SW 1271 (cell line): ENCODE results near the gene RAVER2.
"Not testable (repeated sequence)": the region's sequence is repeated elsewhere in the genome, so short reads cannot be mapped to it uniquely, and the experiment has no call there.

ENCODE experiments used
- DNase-seq, 2 experiments: peaks; one replicate each; lab custom pipeline; 2025; lab: John Stamatoyannopoulos, UW

The RAVER2 gene

DNA sequence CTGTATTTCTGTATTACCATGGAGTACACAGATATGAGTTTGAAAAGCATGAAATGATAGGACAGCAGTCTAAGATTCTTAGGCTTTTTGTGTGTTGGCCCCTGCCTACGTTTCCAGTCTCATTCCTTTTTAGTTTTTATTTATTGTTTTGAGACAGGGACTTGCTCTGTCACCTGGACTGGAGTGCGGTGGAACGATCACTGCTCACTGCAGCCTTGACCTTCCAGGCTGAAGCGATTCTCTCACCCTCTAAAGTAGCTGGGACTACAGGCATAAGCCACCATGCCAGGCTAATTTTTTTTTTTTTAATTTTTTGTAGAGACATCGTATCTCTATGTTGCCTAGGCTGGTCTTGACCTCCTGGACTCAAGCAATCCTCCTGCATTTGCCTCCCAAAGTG, 3.8 kb downstream of the RAVER2 start:
- no peak for DNase-seq

DNA sequence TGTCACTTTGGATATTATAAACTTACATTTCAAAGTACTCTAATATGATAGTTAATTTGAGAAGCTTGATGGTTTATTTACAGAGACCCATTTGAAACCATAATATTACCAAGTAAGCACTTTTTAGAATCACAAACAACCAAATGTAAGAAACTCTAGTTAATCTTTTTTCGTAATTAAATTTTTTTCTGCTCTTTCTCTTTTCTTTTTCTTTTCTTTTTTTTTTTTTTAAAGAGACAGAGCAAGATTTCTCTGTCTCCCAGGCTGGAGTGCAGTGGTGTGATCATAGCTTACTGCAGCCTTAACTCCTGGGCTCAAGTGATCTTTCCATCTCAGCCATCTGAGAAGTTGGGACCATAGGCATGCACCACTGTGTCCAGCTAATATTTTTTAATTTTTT, 5.2 kb downstream of the RAVER2 start:
- no peak for DNase-seq

DNA sequence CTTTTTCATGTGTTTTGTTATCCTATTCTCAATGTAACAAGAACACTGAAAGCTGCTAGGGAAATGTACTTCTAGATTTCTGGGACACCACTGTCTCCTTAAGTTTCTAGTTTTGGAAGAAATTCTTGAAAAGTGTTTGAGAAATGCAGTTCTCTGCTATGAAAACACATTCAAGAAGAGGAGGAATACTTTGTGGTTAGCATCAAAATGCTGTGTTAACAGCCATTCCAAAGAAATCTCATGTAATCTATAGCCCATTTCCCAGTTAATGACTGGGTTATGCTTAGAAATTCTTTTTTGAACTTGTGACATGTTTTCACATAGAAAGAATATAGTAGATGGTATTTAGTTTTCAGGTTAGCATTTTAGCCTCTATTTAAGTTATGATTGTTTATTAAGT, 6.0 kb downstream of the RAVER2 start:
- DNase-seq: no peak

DNA sequence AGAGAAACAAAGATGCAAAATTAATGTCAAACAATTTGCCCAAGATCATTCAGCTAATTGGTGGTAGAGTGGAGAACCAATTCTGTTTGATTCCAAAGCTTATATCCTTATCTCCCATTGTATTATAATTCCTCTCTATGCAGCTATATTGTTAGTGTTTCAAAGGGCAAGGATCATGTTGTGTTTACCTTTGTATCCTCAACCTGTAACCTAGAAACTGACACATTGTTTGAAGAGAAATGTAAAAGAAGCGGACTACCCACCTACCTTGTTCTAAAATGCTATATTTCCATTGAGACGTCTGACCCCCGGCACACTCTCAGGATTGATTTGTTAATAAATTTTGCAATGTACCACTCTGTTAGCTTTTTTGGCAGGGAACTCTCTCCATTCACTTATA, 9.3 kb downstream of the RAVER2 start:
- no peak for DNase-seq

DNA sequence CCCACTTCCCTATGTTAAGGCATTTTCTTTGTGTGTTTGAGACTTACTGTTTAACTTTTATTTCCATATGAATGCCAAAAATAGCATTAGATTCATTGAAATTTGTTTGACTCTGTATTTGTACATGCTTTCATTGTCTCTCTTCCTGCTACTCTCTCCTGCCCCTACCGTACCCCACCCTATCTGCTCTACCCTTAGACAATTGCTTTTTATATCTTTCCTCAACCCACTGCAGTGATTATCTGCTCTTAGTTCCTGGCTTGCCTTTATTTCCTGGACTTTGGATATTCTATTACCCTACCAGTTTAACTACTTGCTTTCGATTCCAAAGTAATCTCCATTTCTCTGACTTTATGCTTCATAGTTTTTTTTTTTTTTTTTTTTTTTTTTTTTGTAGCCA, 10.5 kb downstream of the RAVER2 start:
- DNase-seq: no peak

DNA sequence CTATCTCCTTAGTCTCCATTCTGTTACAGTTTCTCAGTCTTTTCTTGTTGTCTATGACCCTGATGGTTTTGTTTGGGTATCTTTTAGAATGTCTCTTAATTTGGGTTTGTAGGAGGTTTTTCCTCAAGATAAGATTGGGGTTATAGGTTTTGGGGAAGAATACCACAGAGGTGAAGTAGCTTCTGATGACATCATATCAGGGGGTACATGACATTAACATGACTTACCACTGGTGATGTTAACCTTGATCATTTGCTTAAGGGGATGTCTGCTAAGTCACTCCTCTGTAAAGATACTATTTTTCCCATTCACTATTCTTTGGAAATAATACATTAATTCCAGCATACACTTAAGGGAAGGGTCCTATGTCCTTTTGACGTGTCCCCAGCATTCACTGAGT, 11.9 kb downstream of the RAVER2 start:
- no peak for DNase-seq

DNA sequence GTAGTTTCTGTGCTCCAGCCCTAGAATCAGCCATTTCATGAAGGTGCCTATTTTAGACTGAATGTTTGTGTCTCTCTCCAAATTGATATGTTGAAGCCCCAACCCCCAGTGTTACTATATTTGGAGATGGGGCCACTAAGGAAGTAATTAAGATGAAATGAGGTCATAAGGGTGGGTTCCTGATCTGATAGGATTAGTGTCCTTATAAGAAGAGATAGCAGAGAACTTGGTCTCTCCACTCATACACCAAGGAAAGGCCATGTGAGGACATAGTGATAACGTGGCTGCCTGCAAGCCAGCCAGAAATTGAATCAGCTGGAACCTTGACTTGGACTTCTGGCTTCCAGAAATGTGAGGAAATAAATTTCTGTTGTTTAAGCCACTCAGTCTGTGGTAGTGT, 12.3 kb downstream of the RAVER2 start:
- DNase-seq: no peak

DNA sequence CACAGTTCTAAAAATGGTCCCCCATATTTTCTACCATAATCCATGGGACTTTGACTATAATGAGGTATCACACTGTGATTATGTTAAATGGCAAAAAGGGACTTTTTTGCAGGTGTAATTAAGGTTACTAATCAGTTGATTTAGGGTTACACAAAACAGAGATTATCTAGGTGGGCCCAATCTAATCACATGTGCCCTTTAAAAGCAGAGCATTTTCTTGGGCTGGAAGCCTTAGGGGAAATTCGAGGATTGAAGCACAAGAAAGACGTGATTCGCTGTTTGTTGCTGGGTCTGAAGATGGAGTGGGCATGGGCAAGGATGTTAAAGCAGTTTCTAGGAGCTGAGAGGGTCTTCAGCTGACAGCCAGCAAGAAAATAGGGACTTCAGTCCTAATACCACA, 13.4 kb downstream of the RAVER2 start:
- no peak for DNase-seq

DNA sequence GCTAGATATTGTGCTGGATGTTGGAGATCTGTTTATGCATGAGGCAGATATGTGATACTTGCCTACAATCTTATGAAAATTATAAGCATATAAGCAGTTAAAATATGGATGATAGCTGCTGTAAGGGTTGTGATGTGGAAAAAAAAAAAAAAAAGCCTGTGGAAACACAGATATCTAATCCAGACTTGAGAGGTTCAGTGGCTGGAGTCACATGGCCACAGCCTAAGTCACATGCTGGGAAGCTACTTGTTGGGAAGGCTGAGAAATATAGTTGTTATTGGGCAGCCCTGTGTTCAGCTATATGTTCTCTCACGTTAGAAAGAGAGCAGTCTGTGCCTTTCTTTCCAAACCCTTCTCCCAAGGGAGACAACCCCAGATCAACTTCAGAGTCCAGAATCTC, 15.1 kb downstream of the RAVER2 start:
- DNase-seq: no peak

DNA sequence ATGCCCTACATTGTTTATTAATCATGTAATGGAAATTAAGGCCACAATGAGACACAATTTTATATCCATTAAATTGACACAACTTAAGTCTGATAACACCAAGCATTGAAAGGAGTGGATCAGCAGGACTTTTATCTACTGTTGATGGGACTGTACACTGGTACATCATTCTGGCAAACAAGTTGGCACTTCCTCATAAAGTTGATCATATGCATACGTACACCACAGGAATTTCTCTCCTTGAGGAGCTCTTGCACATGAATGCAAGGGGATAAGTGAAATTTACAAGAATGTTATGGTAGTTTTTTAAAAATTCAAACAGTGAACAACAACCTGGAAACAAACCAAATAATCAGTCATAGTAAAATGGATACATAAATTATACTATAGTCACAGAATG, 20.1 kb downstream of the RAVER2 start:
- no peak for DNase-seq

DNA sequence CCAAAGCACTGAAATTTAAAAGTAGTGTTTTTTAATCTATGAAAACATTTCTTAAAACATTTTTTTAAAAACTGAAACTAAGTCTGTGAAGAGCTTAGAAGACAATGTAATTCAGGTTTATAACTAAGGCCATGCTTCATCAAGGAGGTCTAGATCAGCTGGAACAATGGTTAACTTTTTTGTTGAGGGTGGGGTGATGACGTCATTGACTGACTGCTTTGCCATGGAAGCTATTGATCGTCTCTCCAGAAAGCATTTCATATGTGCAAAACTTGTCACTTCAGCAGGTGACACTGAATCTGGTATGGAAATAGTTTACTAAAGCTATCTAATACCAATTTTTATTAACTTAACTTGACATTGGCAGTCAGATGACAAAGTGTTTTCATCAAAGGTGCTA, 21.0 kb downstream of the RAVER2 start:
- no peak for DNase-seq

DNA sequence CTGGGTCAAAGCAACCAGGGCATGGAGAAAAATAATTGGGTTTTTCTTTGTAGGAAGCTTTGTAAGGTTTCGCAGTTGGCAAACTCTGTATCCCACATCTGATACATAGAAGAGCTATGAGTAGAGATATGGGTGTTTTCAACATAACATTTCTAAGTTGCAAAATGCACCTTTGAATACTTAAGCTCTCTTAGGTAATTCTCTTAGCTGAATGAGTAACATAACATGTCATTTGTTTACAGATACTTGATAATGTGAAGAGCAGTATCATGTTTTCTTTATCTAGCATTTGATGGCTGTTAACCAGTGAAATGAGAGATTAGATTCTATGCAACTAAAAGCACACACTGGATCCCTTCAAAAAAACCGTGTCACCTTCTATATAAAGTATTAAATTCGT, 21.6 kb downstream of the RAVER2 start:
- DNase-seq: no peak

DNA sequence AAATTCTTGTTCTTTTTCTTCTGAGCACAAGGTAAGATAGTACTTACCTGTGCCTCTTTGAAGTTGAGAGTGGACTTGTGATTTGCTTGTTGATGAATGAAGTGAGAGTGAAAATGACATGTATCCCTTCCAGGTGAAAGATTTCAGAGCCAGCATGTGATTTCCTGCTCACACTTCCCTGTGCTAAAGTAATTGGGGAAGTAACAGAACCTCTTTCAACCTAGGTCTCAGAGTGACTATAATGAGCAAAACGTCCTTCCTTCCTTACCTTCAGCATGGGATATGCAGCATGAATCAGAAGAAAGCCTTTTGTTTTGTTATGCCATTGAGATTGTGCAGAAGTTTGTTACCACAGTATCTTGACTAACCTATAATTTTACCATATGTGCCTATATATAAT, 24.6 kb downstream of the RAVER2 start:
- DNase-seq: no peak

DNA sequence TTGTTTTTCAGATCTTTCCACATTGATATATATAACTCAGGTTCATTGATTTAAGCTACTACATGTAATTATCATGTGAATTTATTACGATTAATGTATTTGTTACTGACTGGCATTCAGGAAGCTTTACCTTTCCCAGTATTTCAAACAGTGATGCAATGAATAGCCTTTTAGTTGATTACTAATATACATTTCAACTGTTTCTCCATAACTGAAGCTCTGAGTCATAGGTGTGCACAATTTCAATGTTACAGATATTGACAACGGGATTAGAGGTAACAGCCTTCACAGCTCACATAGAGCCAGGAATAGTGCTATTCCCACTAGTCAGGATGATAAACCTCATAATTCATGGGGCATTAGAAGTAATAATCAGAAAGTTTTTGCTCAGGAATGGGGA, 25.1 kb downstream of the RAVER2 start:
- no peak for DNase-seq

DNA sequence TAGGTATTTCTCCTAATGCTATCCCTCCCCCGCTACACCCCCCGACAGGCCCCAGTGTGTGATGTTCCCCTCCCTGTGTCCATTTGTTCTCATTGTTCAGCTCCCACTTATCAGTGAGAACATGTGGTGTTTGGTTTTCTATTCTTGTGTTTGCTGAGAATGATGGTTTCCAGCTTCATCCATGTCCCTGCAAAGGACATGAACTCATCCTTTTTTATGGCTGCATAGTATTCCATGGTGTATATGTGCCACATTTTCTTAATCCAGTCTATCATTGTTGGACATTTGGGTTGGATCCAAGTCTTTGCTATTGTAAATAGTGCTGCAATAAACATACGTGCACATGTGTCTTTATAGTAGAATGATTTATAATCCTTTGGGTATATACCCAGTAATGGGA, 28.4 kb downstream of the RAVER2 start:
- DNase-seq: not testable (repeated sequence)

DNA sequence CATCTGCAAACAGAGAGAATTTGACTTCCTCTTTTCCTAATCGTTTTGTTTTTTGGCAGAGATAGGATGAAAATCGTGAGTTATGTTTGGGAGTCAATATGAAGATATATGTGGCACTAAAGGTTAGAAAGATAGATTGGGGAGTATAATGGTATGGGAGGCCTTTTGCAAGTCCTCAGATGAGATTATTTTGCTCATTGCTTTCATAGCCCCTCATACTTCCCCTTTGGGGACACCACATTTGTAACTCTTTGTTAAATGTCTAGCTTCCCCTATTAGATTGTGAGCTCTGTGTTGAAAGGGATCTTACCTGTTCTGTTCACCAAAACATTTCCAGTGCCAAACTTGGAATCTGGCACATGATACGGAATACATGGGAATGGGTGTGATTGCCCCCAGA, 30.2 kb downstream of the RAVER2 start:
- DNase-seq: no peak

DNA sequence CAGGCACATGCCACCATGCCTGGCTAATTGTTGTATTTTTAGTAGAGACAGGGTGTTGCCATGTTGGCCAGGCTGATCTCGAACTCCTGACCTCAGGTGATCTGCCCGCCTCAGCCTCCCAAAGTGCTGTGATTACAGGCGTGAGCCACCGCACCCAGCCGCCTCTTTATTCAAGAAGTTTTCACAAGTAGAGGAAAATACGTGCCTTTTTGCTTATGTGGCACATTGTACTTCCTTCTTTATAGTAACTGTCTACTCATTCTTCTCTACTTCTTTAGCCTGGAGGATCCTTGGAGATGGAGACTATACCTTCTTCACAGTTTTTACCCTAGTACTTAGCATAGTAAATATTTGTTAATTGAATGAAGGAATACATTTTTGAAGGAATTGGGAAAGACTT, 37.2 kb downstream of the RAVER2 start:
- DNase-seq: not testable (repeated sequence)

DNA sequence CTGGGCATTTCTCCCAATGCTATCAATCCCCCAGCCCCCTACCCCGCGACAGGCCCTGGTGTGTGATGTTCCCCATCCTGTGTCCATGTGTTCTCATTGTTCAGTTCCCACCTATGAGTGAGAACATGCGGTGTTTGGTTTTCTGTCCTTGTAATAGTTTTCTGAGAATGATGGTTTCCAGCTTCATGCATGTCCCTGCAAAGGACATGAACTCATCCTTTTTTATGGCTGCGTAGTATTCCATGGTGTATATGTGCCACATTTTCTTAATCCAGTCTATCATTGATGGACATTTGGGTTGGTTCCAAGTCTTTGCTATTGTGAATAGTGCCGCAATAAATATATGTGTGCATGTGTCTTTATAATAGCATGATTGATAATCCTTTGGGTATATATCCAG, 38.0 kb downstream of the RAVER2 start:
- not testable (repeated sequence) for DNase-seq

DNA sequence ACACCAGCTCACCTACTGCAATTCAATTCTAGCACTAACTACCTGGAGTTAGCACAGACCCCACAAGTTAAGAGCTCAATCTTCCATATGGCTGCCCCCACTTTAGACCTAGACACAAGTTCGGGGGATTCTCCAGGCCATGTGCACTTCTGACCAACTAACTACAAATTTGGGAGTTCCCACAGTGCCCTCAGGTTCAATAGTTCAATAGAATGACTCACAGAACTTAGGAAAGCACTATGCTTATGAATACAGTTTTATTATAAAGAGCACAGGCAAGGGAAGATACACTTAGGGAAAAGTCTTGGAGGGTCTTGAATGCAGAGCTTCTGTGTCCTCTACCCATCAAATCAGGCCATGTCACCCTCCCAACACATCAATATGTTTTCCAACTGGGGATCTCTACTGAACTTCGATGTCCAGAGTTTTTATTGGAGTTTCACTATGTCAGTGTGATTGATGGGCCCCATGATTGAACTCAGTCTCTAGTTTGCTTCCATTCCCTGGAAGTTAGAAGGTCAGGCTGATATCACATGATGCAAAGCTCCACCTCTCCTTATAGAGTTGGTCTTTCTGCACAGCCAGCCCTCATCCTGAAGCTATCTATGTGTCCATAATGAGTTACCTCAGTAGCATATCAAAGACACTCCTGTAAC, 46.1 kb downstream of the RAVER2 start:
- no peak for DNase-seq

DNA sequence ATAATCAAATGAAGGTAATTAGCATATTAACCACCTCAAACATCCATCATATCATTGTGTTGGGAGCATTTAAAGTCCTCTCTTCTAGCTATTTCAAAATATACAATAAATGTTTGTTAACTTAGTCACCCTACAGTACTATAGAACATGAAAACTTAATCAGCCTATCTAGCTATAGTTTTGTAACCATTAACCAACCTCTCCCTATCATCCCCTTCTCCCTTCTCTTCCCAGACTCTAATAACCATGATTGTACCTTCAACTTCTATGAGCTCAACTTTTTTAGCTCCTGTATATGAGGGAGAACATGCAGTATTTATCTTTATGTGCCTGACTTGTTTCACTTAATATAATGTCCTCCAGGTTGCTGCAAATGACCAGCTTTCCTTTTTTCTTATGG, 54.0 kb downstream of the RAVER2 start:
- DNase-seq: no peak

DNA sequence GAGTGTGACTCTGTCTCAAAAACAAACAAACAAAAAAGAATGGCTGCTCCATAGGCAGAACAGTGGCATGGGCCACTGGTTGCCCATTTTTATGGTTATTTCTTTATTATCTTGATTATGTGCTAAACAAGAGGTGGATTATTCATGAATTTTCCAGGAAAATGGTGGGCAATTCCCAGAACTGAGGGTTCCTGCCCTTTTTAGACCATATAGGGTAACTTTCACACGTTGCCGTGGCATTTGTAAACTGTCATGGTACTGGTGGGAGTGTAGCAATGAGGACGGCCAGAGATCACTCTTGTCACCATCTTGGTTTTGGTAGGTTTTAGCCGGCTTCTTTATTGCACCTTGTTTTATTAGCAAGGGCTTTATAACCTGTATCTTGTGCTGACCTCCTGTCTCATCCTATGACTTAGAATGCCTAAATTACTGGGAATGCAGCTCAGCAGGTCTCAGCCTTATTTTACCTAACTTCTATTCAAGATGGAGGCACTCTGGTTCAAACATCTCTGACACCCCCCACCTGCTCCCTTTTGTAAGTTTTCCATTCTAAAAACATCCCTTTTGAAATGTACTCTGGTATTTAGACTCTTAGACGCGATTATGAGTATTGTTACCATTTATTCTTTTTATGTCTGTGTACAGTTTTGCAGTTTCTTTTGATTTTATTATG, 57.1 kb downstream of the RAVER2 start:
- DNase-seq: no peak

DNA sequence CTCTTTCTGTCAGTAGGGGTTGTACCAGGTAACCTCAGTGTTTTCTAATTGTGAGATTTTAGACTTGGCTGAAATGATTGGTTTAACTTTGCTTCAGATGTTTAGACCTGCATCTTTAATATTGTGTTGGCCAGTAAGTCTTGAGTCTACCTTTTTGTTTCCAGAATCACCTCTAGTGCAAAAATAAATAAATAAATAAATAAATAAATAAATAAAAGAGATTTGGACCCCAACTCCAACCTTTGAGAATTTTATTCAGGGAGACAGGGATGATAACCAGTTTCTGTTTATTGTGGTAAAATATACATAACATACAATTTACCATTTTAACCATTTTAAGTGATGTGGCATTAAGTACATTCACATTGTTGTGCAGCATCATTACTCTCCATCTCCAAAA, 64.4 kb downstream of the RAVER2 start:
- DNase-seq: no peak

DNA sequence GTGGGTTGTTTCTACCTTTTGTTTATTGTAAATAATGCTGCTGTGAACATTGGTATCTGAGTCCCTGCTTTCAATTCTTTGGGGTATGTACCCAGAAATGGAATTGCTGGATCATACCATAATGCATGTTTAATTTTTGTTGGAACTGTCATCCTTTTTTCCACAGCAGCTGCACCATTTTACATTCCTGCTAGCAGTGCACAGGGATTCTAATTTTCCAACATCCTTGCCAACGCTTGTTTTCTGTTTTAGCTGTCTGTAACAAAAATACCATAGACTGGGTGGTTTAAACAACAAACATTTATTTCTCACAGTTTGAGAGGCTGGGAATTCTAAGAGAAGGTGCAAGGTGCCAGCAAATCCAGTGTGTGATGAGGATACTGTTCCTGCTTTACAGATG, 65.1 kb downstream of the RAVER2 start:
- no peak for DNase-seq

DNA sequence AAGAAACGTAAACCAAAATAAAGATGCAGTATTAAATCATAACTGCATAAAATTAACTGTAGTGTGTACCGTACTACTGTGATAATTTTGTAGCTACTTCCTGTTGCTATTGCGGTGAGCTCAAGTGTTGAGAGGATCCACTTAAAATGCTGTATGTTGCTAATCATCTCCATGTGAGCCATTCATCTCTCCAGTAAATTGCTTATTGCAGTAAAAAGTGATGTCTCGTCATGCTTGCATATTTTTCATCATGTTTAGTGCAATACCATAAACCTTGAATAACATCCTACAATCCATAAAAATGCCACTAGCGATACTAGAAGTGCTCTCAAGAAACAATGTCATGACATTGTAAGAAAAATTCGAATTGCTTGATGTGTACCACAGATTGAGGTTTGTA, 66.3 kb downstream of the RAVER2 start:
- DNase-seq: no peak
